Measurements from ENCODE around the gene NELFB. TPM values are rescaled to one million over a fixed set of nuclear protein-coding genes. Genes with fewer than 3 reads are reported as not detected.
"Not testable (repeated sequence)": the region's sequence is repeated elsewhere in the genome, so short reads cannot be mapped to it uniquely, and the experiment has no call there.

Gene NELFB
- total and polyA plus RNA-seq, 4 donors = 21.7 to 47.9 (median 38.2) TPM

DNA sequence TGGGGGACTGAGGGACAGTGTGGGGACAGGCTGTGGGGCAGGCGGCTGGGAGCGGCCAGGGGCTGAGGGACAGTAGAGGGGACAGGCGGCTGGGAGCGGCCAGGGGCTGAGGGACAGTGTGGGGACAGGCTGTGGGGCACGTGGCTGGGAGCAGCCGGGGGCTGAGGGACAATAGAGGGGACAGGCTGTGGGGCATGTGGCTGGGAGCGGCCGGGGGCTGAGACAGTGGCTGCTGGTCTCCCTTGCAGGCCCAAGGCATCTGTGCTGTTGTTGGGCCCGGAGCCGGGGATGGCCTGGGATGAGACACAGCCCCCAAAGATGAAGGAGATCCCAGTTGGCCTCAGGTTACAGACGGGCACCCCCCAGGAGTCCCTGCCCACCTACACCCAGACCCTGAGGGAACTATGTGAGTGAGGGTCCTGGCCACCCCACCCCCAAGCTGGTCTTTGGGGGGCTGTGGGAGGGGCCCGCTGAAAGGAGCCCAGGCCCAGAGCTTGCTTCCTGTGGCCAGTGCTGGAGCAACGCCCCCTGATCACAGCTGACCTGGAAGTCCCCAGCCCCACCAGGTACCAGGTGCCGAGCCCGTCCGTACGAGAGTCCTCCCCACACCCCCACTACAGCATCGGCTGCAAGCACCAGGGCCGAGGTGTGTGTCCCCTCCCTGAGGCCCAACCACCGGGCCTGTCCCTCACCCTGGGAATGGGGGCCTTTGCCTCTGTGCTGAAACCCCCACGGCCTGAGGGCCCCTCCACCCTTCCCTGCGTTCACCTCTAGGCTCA, 3.4 kb upstream of the NELFB start:
- no peak overlapping the region for H3K27ac ChIP-seq (ENCODE audit: low read depth in 1 of 2, low read length in 2 of 2)
- no peak overlapping the region for H3K4me3 ChIP-seq (ENCODE audit: low read length in 2 of 2)
- DNase-seq = no peak
- H3K27me3 ChIP-seq (ENCODE audit: control insufficient read depth in 1 of 2, insufficient read depth in 2 of 2, low read length in 1 of 2) = no peaks in the 10 kb centered on the region
- H3K4me1 ChIP-seq (ENCODE audit: control insufficient read depth in 1 of 2, insufficient read depth in 2 of 2, low read length in 2 of 2) = no peaks in the 10 kb centered on the region
- no peak for ATAC-seq (ENCODE audit: low FRiP score)
- intact Hi-C loops (cut with DNase I) = no loop called here
- 81 to 86% methylated on average over 20 to 22 of the region's 22 CpGs for WGBS, 2 donors
- H3K9me3 ChIP-seq (ENCODE audit: control insufficient read depth, low read length) = no peaks in the 10 kb centered on the region
- no peaks in the 10 kb centered on the region for H3K36me3 ChIP-seq (ENCODE audit: control insufficient read depth in 1 of 2, insufficient read depth in 2 of 2, low read length in 1 of 2)

DNA sequence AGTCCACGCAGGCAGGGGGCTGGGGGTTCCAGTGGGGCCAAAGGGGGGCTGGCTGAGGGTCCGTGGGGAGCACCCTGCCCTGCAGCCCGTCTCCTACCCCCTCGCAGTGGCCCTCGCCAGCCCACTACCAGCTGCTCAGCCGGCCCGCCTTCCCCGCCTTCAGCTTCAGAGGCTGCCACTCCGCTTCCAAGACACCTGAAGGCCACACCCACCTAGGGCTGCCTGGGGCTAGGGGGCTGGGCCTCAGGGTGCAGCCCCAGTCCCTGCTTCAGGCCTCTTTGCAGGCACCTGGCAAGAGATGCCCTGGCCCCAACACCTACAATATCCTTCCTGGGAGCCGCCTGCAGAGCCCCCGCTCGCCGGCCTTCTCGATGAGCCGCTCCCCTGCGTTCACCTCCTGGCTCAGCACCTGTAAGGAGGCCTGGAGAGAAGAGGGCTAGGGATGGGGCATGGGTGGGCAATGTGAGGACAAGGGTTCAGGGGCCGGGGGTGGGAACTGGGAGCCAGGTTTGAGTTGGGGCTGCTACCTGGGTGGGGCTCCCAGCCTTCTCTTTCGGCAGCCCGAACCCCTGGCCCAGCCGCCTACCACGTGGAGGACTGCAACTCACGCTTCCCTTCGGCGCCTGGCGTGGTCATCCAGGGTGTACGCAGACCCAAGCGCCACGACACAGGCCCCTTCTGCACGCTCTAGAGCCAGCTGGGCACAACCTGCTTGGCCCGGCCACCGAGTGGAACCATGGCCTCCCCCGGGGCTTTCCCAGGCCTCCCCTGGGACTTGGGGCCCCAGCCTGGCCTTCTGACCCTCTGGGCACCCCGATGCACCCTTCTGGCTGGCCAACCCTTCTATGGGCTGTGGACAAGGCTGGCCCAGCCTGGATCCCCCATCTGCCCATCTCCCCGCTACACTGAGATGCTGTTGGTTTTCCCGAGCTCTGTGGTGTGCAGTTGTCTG, 2.3 kb upstream of the NELFB start:
- Histone ChIP-seq H3K27ac (ENCODE audit: low read depth in 1 of 2, low read length in 2 of 2) (no peak overlapping the region), H3K4me3 (ENCODE audit: low read length in 2 of 2) (no peak overlapping the region), H3K36me3 (ENCODE audit: control insufficient read depth in 1 of 2, insufficient read depth in 2 of 2, low read length in 1 of 2) (no peaks in the 10 kb centered on the region), H3K27me3 (ENCODE audit: control insufficient read depth in 1 of 2, insufficient read depth in 2 of 2, low read length in 1 of 2) (no peaks in the 10 kb centered on the region), H3K9me3 (ENCODE audit: control insufficient read depth, low read length) (no peaks in the 10 kb centered on the region), H3K4me1 (ENCODE audit: control insufficient read depth in 1 of 2, insufficient read depth in 2 of 2, low read length in 2 of 2) (no peaks in the 10 kb centered on the region)
- intact Hi-C loops (cut with DNase I) = no loop called here
- ATAC-seq (ENCODE audit: low FRiP score) = no peak
- no peak for DNase-seq
- 93% methylated on average over 29 to 35 of the region's 35 CpGs for WGBS, 2 donors

DNA sequence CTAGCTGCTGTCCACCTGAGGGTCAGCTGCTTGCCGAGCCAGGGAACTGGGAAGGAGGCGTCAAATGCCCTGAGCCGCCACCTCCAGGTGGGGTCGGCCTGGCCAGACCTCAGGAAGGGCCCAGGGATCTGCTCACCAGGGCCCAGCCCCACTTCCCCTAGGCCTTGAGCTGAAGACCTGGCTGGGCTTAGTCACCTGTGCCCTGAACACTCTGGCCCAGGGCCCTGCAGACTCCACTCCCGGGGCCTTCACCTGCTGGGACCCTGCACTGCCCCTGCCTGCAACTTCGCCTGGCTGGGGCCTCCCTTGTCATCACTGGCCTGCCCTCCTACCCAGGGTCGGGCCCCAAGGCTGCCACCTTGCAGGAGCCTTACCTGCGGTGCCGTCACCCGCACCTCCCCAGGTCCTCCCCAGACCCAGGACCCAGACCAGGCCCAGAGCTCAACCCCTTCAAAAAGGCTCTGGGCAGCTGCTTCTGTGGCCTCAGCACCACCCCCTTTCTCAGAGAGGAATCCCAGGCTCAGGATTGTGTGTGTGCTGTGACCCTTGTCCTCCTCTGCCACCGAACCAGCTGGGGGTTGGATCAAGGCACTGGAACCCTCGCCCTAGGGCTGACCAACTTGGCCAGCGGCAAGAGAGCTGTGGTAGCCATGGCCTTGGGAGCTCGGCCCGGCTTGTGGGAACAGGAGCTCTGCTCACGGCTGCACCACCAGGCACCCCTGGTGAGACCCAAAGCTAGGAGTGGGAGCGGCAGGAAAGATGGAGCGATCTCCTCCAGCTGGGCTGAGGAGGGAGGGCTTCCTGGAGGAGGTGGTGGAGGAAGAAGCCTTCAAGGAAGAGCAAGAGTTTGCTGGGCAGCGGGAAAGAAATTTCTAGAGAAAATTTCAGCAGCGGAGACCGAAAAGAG, 1.2 kb upstream of the NELFB start:
- no peaks in the 10 kb centered on the region for H3K9me3 ChIP-seq (ENCODE audit: control insufficient read depth, low read length)
- intact Hi-C loops (cut with DNase I) = loop anchor here in 1 of 2 donors (2.0 kb wide), 1 partner anchor 13 kb away; the partner anchor contains the start of gene TUBB4B
- DNase-seq = no peak
- no peaks in the 10 kb centered on the region for H3K4me1 ChIP-seq (ENCODE audit: control insufficient read depth in 1 of 2, insufficient read depth in 2 of 2, low read length in 2 of 2)
- WGBS, 2 donors = 56 to 57% methylated on average over 21 of the region's 21 CpGs
- no peak overlapping the region for H3K27ac ChIP-seq (ENCODE audit: low read depth in 1 of 2, low read length in 2 of 2)
- no peaks in the 10 kb centered on the region for H3K36me3 ChIP-seq (ENCODE audit: control insufficient read depth in 1 of 2, insufficient read depth in 2 of 2, low read length in 1 of 2)
- no peaks in the 10 kb centered on the region for H3K27me3 ChIP-seq (ENCODE audit: control insufficient read depth in 1 of 2, insufficient read depth in 2 of 2, low read length in 1 of 2)
- H3K4me3 ChIP-seq (ENCODE audit: low read length in 2 of 2) = peak overlapping the region; percentile 20 to 49
- ATAC-seq (ENCODE audit: low FRiP score) = no peak

DNA sequence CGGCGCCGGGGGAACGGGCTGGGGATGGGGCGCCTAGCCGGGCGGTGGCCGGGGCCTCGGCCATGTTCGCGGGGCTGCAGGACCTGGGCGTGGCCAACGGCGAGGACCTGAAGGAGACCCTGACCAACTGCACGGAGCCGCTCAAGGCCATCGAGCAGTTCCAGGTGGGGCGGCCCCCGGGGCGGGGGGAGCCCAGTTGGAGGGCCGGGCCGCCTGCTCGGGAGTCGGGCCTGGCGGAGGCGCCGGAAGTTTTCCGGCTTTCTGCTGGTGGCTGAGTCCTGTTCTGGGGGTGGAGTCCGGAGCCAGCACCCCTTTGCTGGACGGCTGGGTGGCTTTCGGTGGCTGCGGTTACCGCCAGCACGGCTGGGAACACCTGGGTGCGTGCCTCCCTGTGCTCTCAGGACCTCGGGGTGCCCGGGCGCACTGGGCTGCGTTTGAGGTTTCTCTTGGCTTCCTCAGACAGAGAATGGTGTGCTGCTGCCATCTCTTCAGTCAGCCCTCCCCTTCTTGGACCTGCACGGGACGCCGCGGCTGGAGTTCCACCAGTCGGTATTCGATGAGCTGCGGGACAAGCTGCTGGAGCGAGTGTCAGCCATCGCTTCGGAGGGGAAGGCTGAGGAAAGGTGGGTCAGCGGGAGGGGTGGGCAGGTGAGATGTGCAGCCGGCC, 454 bp downstream of the NELFB start:
- H3K27me3 ChIP-seq (ENCODE audit: control insufficient read depth in 1 of 2, insufficient read depth in 2 of 2, low read length in 1 of 2) = no peaks in the 10 kb centered on the region
- no peaks in the 10 kb centered on the region for H3K36me3 ChIP-seq (ENCODE audit: control insufficient read depth in 1 of 2, insufficient read depth in 2 of 2, low read length in 1 of 2)
- WGBS, 2 donors = 2 to 4% methylated on average over 41 to 51 of the region's 51 CpGs
- no peaks in the 10 kb centered on the region for H3K4me1 ChIP-seq (ENCODE audit: control insufficient read depth in 1 of 2, insufficient read depth in 2 of 2, low read length in 2 of 2)
- H3K9me3 ChIP-seq (ENCODE audit: control insufficient read depth, low read length) = no peaks in the 10 kb centered on the region
- peak overlapping the region; percentile 87 to 89 for H3K4me3 ChIP-seq (ENCODE audit: low read length in 2 of 2)
- intact Hi-C loops (cut with DNase I) = loop anchor here in 1 of 2 donors (2.0 kb wide), 1 partner anchor 15 kb away; the partner anchor contains the start of gene TUBB4B
- DNase-seq (peak in 1 of 2 donors; percentile 86), ATAC-seq (ENCODE audit: low FRiP score) (peak; percentile 19)
- H3K27ac ChIP-seq (ENCODE audit: low read depth in 1 of 2, low read length in 2 of 2) = peak overlapping the region in 1 of 2 donors; percentile 10

DNA sequence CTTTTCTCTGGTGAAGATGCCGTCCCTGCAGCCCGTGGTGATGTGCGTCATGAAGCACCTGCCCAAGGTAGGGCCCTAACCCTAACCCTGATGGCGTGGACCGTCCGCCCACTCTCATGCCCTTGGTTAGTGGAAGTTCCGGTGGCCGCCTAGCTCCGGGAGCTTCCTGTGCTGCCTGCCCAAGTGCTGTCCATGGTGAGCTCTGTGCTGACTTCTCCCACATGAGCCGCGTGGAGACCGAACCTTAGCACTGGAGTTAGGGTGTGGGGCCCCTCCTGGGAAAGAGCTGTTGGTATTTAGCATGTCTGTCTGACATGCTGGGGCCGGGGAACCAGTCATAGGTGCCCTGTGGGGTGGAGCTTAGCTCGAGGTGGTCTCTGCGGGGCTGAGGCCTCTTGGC, 1.2 kb downstream of the NELFB start:
- intact Hi-C loops (cut with DNase I) = no loop called here
- Histone ChIP-seq H3K27me3 (ENCODE audit: control insufficient read depth in 1 of 2, insufficient read depth in 2 of 2, low read length in 1 of 2) (no peaks in the 10 kb centered on the region), H3K9me3 (ENCODE audit: control insufficient read depth, low read length) (no peaks in the 10 kb centered on the region), H3K4me1 (ENCODE audit: control insufficient read depth in 1 of 2, insufficient read depth in 2 of 2, low read length in 2 of 2) (no peaks in the 10 kb centered on the region), H3K4me3 (ENCODE audit: low read length in 2 of 2) (no peak overlapping the region), H3K27ac (ENCODE audit: low read depth in 1 of 2, low read length in 2 of 2) (no peak overlapping the region), H3K36me3 (ENCODE audit: control insufficient read depth in 1 of 2, insufficient read depth in 2 of 2, low read length in 1 of 2) (no peaks in the 10 kb centered on the region)
- WGBS, 2 donors = 82 to 87% methylated on average over 15 of the region's 15 CpGs
- DNase-seq (no peak), ATAC-seq (ENCODE audit: low FRiP score) (no peak)

DNA sequence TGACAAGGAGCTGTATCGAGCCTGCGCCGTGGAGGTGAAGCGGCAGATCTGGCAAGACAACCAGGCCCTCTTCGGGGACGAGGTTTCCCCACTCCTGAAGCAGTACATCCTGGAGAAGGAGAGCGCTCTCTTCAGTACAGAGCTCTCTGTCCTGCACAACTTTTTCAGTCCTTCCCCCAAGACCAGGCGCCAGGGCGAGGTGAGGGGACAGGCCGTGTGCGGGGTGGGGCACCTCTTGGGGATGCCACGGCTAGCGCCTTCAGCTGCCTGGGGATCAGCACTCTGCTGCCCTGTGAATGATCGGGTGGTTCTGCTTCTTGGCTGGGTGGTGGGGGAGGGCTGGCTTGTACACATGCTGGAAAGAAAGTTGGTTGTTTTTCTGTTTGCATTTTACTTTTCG, 1.7 kb downstream of the NELFB start:
- Histone ChIP-seq H3K4me1 (ENCODE audit: control insufficient read depth in 1 of 2, insufficient read depth in 2 of 2, low read length in 2 of 2) (no peaks in the 10 kb centered on the region), H3K27ac (ENCODE audit: low read depth in 1 of 2, low read length in 2 of 2) (no peak overlapping the region), H3K4me3 (ENCODE audit: low read length in 2 of 2) (no peak overlapping the region), H3K9me3 (ENCODE audit: control insufficient read depth, low read length) (no peaks in the 10 kb centered on the region), H3K27me3 (ENCODE audit: control insufficient read depth in 1 of 2, insufficient read depth in 2 of 2, low read length in 1 of 2) (no peaks in the 10 kb centered on the region), H3K36me3 (ENCODE audit: control insufficient read depth in 1 of 2, insufficient read depth in 2 of 2, low read length in 1 of 2) (no peaks in the 10 kb centered on the region)
- no peak for ATAC-seq (ENCODE audit: low FRiP score)
- intact Hi-C loops (cut with DNase I) = no loop called here
- DNase-seq = no peak
- 92 to 93% methylated on average over 15 of the region's 15 CpGs for WGBS, 2 donors

DNA sequence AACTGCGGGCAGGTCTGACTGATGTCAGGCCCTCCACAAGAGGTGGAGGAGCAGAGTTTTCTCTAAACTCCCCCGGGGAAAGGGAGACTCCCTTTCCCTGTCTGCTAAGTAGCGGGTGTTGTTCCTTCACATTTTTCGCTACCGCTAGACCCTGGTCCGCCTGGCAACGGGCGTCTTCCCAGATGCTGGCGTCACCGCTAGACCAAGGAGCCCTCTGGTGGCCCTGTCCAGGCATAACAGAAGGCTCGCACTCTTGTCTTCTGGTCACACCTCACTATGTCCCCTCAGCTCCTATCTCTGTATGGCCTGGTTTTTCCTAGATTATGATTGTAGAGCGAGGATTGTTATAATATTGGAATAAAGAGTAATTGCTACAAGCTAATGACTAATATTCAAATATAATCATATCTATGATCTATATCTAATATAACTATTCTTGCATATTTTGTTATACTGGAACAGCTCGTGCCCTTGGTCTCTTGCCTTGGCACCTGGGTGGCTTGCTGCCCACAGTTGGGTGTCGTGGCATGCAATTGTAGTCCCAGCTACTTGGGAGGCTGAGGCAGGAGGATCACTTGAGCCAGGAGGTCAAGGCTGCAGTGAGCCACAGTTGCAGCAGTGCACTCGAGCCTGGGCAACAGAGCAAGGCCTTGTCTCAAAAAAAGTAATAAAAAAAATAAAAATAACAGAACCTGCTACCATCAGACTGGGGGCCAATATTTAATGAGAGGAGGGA, 7.2 kb downstream of the NELFB start:
- ATAC-seq (ENCODE audit: low FRiP score); H3K4me3 ChIP-seq (ENCODE audit: low read length in 2 of 2); H3K9me3 ChIP-seq (ENCODE audit: control insufficient read depth, low read length); H3K4me1 ChIP-seq (ENCODE audit: control insufficient read depth in 1 of 2, insufficient read depth in 2 of 2, low read length in 2 of 2); H3K27me3 ChIP-seq (ENCODE audit: control insufficient read depth in 1 of 2, insufficient read depth in 2 of 2, low read length in 1 of 2); intact Hi-C loops (cut with DNase I); H3K36me3 ChIP-seq (ENCODE audit: control insufficient read depth in 1 of 2, insufficient read depth in 2 of 2, low read length in 1 of 2); H3K27ac ChIP-seq (ENCODE audit: low read depth in 1 of 2, low read length in 2 of 2); DNase-seq: not testable (repeated sequence)
- WGBS, 2 donors = 27 to 29% methylated on average over 14 to 15 of the region's 15 CpGs

Measured in aorta (tissue), 5 donors.